Fibroblast of the aortic adventitia (primary cell): ENCODE measurements around the gene NCOR2. TPM values are rescaled to one million over a fixed set of nuclear protein-coding genes. Genes with fewer than 3 reads are reported as not detected.

ENCODE experiments used
- DNase-seq: peaks from one replicate; pipeline ENCODE4 v3.0.0-alpha.2; 2010; ENCODE audit warnings: low read depth
- H3K4me3 ChIP-seq: 2 replicates; pipeline ENCODE4 v1.5.1; 2011; ENCODE audit warnings: low read depth, mild to moderate bottlenecking, control low read depth, low read length, moderate library complexity
- total RNA-seq: library from RNA; depleted of rRNA; stranded (reverse); fragments of >200 nt; gene quantifications from 2 replicates; pipeline ENCODE4 v1.2.3, GENCODE V29; 2012; ENCODE audit warnings: low replicate concordance
- TF ChIP-seq, protein P1 (sequence below): IDR thresholded peaks from 2 replicates; pipeline ENCODE4 v1.5.1; 2011; ENCODE audit warnings: mild to moderate bottlenecking, low read length, control low read depth, inconsistent platforms; ENCODE audit not compliant: insufficient read depth

Gene NCOR2
- total RNA-seq, 1 donor = 58.5 TPM

- H3K4me3 ChIP-seq = no peak overlapping the region
- TF ChIP-seq, protein P1, sequence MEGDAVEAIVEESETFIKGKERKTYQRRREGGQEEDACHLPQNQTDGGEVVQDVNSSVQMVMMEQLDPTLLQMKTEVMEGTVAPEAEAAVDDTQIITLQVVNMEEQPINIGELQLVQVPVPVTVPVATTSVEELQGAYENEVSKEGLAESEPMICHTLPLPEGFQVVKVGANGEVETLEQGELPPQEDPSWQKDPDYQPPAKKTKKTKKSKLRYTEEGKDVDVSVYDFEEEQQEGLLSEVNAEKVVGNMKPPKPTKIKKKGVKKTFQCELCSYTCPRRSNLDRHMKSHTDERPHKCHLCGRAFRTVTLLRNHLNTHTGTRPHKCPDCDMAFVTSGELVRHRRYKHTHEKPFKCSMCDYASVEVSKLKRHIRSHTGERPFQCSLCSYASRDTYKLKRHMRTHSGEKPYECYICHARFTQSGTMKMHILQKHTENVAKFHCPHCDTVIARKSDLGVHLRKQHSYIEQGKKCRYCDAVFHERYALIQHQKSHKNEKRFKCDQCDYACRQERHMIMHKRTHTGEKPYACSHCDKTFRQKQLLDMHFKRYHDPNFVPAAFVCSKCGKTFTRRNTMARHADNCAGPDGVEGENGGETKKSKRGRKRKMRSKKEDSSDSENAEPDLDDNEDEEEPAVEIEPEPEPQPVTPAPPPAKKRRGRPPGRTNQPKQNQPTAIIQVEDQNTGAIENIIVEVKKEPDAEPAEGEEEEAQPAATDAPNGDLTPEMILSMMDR = no peak
- no peak for DNase-seq
Measured at GRCh38 chr12:124610629-124611558, 43.5 kb upstream of the NCOR2 start.

- no peak for DNase-seq
Measured at GRCh38 chr12:124610021-124610612, 42.7 kb upstream of the NCOR2 start.

GRCh38 chr12:124609041-124609989, 41.9 kb upstream of the NCOR2 start:
- no peak overlapping the region for H3K4me3 ChIP-seq
- DNase-seq = peak; percentile 24
- TF ChIP-seq, protein P1 = no peak

More at GRCh38 chr12:124610021-124610612, 42.7 kb upstream of the NCOR2 start:
- H3K4me3 ChIP-seq = no peak overlapping the region
- TF ChIP-seq, protein P1 = no peak

- no peak for DNase-seq
- TF ChIP-seq, protein P1 = no peak
- H3K4me3 ChIP-seq = no peak overlapping the region
Measured at GRCh38 chr12:124608450-124608870, 41.0 kb upstream of the NCOR2 start.

- DNase-seq = no peak
- TF ChIP-seq, protein P1 = no peak
- H3K4me3 ChIP-seq = no peak overlapping the region
Measured at GRCh38 chr12:124607681-124608425, 40.4 kb upstream of the NCOR2 start.
